T-cell (primary cell): ENCODE data around the gene TPH2. TPM values are rescaled to one million over a fixed set of nuclear protein-coding genes. Genes with fewer than 3 reads are reported as not detected.

ENCODE experiments used
- ATAC-seq, 4 experiments: fragments of 200-7000 bp in 3 of 4; fragments of 150-1000 bp in 1 of 4; cut with Tn5 transposase; replicated peaks in 1 of 4; 1 replicate in 3 of 4; 2 replicates in 1 of 4; pipeline ENCODE4 v1.10.0; 2021; ENCODE audit warnings: moderate library complexity in 3 of 4, mild to moderate bottlenecking in 2 of 4, moderate number of reproducible peaks in 1 of 4
- CTCF ChIA-PET, 2 donors: fragments of 300-600 bp; sonication (Branson Sonifier 250); formaldehyde crosslinking; loops; one replicate each; lab custom pipeline; 2022; ENCODE audit warnings: antibody characterized with exemption in 2 of 2; lab: Charles Lee
- POLR2A ChIA-PET, 2 donors: fragments of 300-600 bp; sonication (Branson Sonifier 250); formaldehyde crosslinking; loops; one replicate each; lab custom pipeline; 2022; ENCODE audit warnings: antibody characterized with exemption in 2 of 2; lab: Charles Lee
- DNase-seq, 35 experiments: peaks; one replicate each; pipeline versions ENCODE4 v3.0.0 to v3.0.0-alpha.2; 2013 to 2023
- H3K27ac ChIP-seq: one replicate; pipeline ENCODE4 v1.5.1; 2013; ENCODE audit warnings: low read length
- H3K27me3 ChIP-seq, 2 experiments: replicated peaks in 1 of 2; 1 replicate in 1 of 2; 2 replicates in 1 of 2; pipeline versions ENCODE4 v1.6.1 to v1.7.0; 2013; ENCODE audit warnings: low read length in 1 of 2, mixed read lengths in 1 of 2; ENCODE audit not compliant: control insufficient read depth in 2 of 2, insufficient read depth in 2 of 2; ENCODE audit errors: extremely low read depth in 1 of 2
- H3K36me3 ChIP-seq, 2 donors: 1 replicate in 1 of 2; 2 replicates in 1 of 2; pipeline versions ENCODE4 v1.6.1 to v1.7.0; 2013; ENCODE audit warnings: low read length in 1 of 2; ENCODE audit not compliant: control insufficient read depth in 2 of 2, insufficient read depth in 1 of 2; ENCODE audit errors: extremely low read depth in 1 of 2
- H3K4me1 ChIP-seq, 2 experiments: 1 replicate in 1 of 2; 2 replicates in 1 of 2; pipeline versions ENCODE4 v1.6.1 to v1.7.0; 2013; ENCODE audit warnings: low read length in 2 of 2, mixed read lengths in 1 of 2; ENCODE audit not compliant: insufficient read depth in 2 of 2, control insufficient read depth in 1 of 2; ENCODE audit errors: extremely low read depth in 1 of 2
- H3K4me3 ChIP-seq, 2 donors: 1 replicate in 1 of 2; 2 replicates in 1 of 2; pipeline versions ENCODE4 v1.5.1 to v1.7.0; 2013; ENCODE audit warnings: mild to moderate bottlenecking in 2 of 2, low read length in 1 of 2, moderate library complexity in 1 of 2; ENCODE audit not compliant: control insufficient read depth in 1 of 2; ENCODE audit errors: extremely low read depth in 1 of 2
- H3K9me3 ChIP-seq: 2 replicates; pipeline ENCODE4 v1.7.0; 2013
- H3K27ac Mint-ChIP-seq, 2 donors: one replicate each; pipeline ENCODE4 v1.8.0; 2020 to 2021; ENCODE audit warnings: mild to moderate bottlenecking in 2 of 2, mixed read lengths in 2 of 2
- H3K27me3 Mint-ChIP-seq, 2 donors: one replicate each; pipeline ENCODE4 v1.8.0; 2021 to 2022; ENCODE audit warnings: mixed read lengths in 2 of 2
- H3K36me3 Mint-ChIP-seq: one replicate; pipeline ENCODE4 v1.8.0; 2021; ENCODE audit warnings: mixed read lengths
- H3K4me1 Mint-ChIP-seq, 3 donors: one replicate each; pipeline ENCODE4 v1.8.0; 2020 to 2022; ENCODE audit warnings: mixed read lengths in 3 of 3, mild to moderate bottlenecking in 1 of 3
- H3K4me3 Mint-ChIP-seq, 3 donors: one replicate each; pipeline ENCODE4 v1.8.0; 2020 to 2022; ENCODE audit warnings: mild to moderate bottlenecking in 3 of 3, mixed read lengths in 3 of 3, moderate library complexity in 3 of 3
- H3K9me3 Mint-ChIP-seq, 3 donors: one replicate each; pipeline ENCODE4 v1.8.0; 2020 to 2022; ENCODE audit warnings: mixed read lengths in 3 of 3
- WGBS: methylation state at CpG from one replicate; pipeline ENCODE4 v1.1.5; 2013; ENCODE audit warnings: missing lambda C conversion rate; ENCODE audit not compliant: insufficient coverage; 5-methylcytosine and 5-hydroxymethylcytosine counted together
- total RNA-seq, 35 experiments: library from RNA in 6 of 35; stranded (reverse) in 6 of 35; fragments of 120-200 nt in 1 of 35; gene quantifications; one replicate each; pipeline versions ENCODE4 v1.2.1 to v1.2.4 and lab custom pipeline; 2013 to 2026

TPH2 gene
- total RNA-seq, 5 donors from 2014 or later (not counting 1 experiment from before 2014, with no cell fraction given), result 0.15 to 0.23 TPM; not detected in 3

DNA sequence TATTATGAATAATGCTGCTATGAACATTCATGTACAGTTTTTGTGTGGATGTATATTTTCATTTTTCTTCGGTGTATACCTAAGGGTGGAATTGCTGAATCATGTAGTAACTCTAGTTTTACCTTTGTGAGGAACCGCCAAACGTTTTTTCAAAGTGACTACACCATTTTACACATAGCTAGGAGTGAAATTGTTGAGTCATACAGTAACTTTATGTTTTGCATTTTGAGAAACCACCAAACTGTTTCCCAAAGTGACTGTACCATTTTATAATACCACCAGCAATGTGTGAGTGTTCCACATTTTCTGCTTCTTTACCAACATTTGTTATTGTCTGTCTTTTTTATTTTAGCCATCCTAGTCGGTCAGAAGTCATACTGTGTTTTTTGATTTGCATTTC lies 3.1 kb upstream of the TPH2 start:
- Mint-ChIP-seq H3K9me3 (no peaks in the 10 kb centered on the region), H3K36me3 (no peaks in the 10 kb centered on the region), H3K27ac (no peak overlapping the region), H3K27me3 (peaks cover 37 to 40% of the 10 kb centered on the region in 2 donors), H3K4me3 (no peak overlapping the region), H3K4me1 (no peaks in the 10 kb centered on the region)
- POLR2A ChIA-PET, result no interaction called here
- Histone ChIP-seq H3K27ac (no peak overlapping the region), H3K9me3 (no peaks in the 10 kb centered on the region), H3K27me3 (peaks cover 0 to 6% of the 10 kb centered on the region in 2 experiments), H3K36me3 (no peaks in the 10 kb centered on the region), H3K4me3 (no peak overlapping the region), H3K4me1 (no peaks in the 10 kb centered on the region)
- no CpG with 5 or more reads among the region's 4 CpGs for WGBS
- no peak for DNase-seq
- ATAC-seq, result no peak
- CTCF ChIA-PET, result no interaction called here

GRCh38 chr12:71940068-71940467 lies 1.4 kb downstream of the TPH2 start:
- ATAC-seq, result no peak
- no peaks in the 10 kb centered on the region for H3K36me3 Mint-ChIP-seq
- ChIA-PET CTCF (no interaction called here), POLR2A (no interaction called here)
- no peaks in the 10 kb centered on the region for H3K9me3 Mint-ChIP-seq
- no peak overlapping the region for H3K4me3 ChIP-seq
- no peaks in the 10 kb centered on the region for H3K4me1 Mint-ChIP-seq
- DNase-seq, result no peak
- H3K27me3 Mint-ChIP-seq, result peaks cover 55 to 58% of the 10 kb centered on the region in 2 donors
- H3K9me3 ChIP-seq, result no peaks in the 10 kb centered on the region
- H3K27ac ChIP-seq, result no peak overlapping the region
- peaks cover 0 to 6% of the 10 kb centered on the region in 2 experiments for H3K27me3 ChIP-seq
- no peaks in the 10 kb centered on the region for H3K36me3 ChIP-seq
- H3K4me1 ChIP-seq, result no peaks in the 10 kb centered on the region
- peak overlapping the region in 1 of 2 donors; percentile 8 for H3K27ac Mint-ChIP-seq
- H3K4me3 Mint-ChIP-seq, result no peak overlapping the region

GRCh38 chr12:71941174-71941573 lies 2.5 kb downstream of the TPH2 start:
- CTCF ChIA-PET, result interaction anchor here in 1 of 2 donors (0.6 kb wide), 1 partner anchor 16 kb away, joined by 5 read pairs; no protein-coding TSS in a partner anchor
- H3K27ac ChIP-seq, result no peak overlapping the region

GRCh38 chr12:71942259-71942658 lies 3.6 kb downstream of the TPH2 start:
- no peak for ATAC-seq
- H3K36me3 ChIP-seq, result no peaks in the 10 kb centered on the region
- H3K27me3 ChIP-seq, result peaks cover 3 to 8% of the 10 kb centered on the region in 2 experiments

More at GRCh38 chr12:71941174-71941573, 2.5 kb downstream of the TPH2 start:
- POLR2A ChIA-PET, result interaction anchor here in 1 of 2 donors (0.7 kb wide), 1 partner anchor 95 kb away, joined by 4 read pairs; no protein-coding TSS in a partner anchor
- Histone ChIP-seq H3K9me3 (no peaks in the 10 kb centered on the region), H3K36me3 (no peaks in the 10 kb centered on the region), H3K4me3 (no peak overlapping the region), H3K4me1 (no peaks in the 10 kb centered on the region), H3K27me3 (peaks cover 0 to 8% of the 10 kb centered on the region in 2 experiments)
- no CpG with 5 or more reads among the region's 6 CpGs for WGBS
- ATAC-seq, result no peak
- Mint-ChIP-seq H3K27me3 (peaks cover 53 to 66% of the 10 kb centered on the region in 2 donors), H3K36me3 (no peaks in the 10 kb centered on the region), H3K27ac (no peak overlapping the region), H3K4me1 (no peaks in the 10 kb centered on the region), H3K4me3 (no peak overlapping the region), H3K9me3 (no peaks in the 10 kb centered on the region)
- DNase-seq, result no peak

GRCh38 chr12:71942703-71943102 lies 4.1 kb downstream of the TPH2 start:
- no peak overlapping the region for H3K4me3 ChIP-seq
- ChIA-PET POLR2A (no interaction called here), CTCF (no interaction called here)
- H3K27me3 Mint-ChIP-seq, result peaks cover 44 to 57% of the 10 kb centered on the region in 2 donors
- H3K4me1 Mint-ChIP-seq, result no peaks in the 10 kb centered on the region
- ATAC-seq (no peak), DNase-seq (no peak)
- no peak overlapping the region for H3K27ac Mint-ChIP-seq
- H3K36me3 Mint-ChIP-seq, result no peaks in the 10 kb centered on the region
- no peaks in the 10 kb centered on the region for H3K9me3 Mint-ChIP-seq
- H3K4me1 ChIP-seq, result no peaks in the 10 kb centered on the region
- no peak overlapping the region for H3K4me3 Mint-ChIP-seq
- H3K27ac ChIP-seq, result no peak overlapping the region
- H3K9me3 ChIP-seq, result no peaks in the 10 kb centered on the region
- H3K36me3 ChIP-seq, result no peaks in the 10 kb centered on the region
- H3K27me3 ChIP-seq, result peaks cover 6 to 8% of the 10 kb centered on the region in 2 experiments
- 71% methylated on average over 1 of the region's 4 CpGs for WGBS

More at GRCh38 chr12:71942259-71942658, 3.6 kb downstream of the TPH2 start:
- Histone ChIP-seq H3K4me3 (no peak overlapping the region), H3K27ac (no peak overlapping the region), H3K9me3 (no peaks in the 10 kb centered on the region), H3K4me1 (no peaks in the 10 kb centered on the region)
- DNase-seq, result no peak
- Mint-ChIP-seq H3K4me3 (no peak overlapping the region), H3K4me1 (no peaks in the 10 kb centered on the region), H3K27ac (no peak overlapping the region), H3K9me3 (no peaks in the 10 kb centered on the region), H3K27me3 (peaks cover 49 to 62% of the 10 kb centered on the region in 2 donors), H3K36me3 (no peaks in the 10 kb centered on the region)
- WGBS, result no CpG with 5 or more reads among the region's 2 CpGs
- ChIA-PET CTCF (no interaction called here), POLR2A (no interaction called here)

DNA sequence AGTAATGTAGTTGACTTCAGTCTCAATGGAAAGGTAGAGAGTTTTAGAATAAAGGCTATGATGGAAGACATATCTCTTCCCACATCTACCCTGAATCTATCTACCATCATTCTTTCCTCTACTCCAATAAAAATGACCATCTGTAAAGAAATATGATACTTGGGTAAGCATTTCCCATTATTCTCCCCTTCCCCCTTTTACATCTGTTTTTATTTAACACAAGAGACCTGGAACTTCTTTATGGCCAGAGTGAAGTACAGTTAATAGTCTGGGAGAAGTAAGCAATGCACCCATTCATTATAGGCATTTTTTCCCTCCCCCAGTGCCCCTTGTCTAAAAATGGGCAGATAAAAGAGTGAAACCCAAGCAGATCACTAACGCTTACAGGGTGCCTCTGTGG lies 6.5 kb downstream of the TPH2 start:
- peaks cover 29 to 39% of the 10 kb centered on the region in 2 donors for H3K27me3 Mint-ChIP-seq
- H3K36me3 Mint-ChIP-seq, result no peaks in the 10 kb centered on the region
- Histone ChIP-seq H3K27ac (no peak overlapping the region), H3K36me3 (no peaks in the 10 kb centered on the region), H3K4me3 (no peak overlapping the region), H3K4me1 (no peaks in the 10 kb centered on the region), H3K9me3 (no peaks in the 10 kb centered on the region), H3K27me3 (peaks cover 3 to 6% of the 10 kb centered on the region in 2 experiments)
- DNase-seq (no peak), ATAC-seq (no peak)
- CTCF ChIA-PET, result no interaction called here
- 60% methylated on average over 1 of the region's 1 CpG for WGBS
- POLR2A ChIA-PET, result no interaction called here
- no peaks in the 10 kb centered on the region for H3K4me1 Mint-ChIP-seq
- no peak overlapping the region for H3K27ac Mint-ChIP-seq
- H3K4me3 Mint-ChIP-seq, result no peak overlapping the region
- H3K9me3 Mint-ChIP-seq, result no peaks in the 10 kb centered on the region

- peaks cover 27 to 36% of the 10 kb centered on the region in 2 donors for H3K27me3 Mint-ChIP-seq
- Histone ChIP-seq H3K9me3 (no peaks in the 10 kb centered on the region), H3K4me3 (no peak overlapping the region), H3K27ac (no peak overlapping the region), H3K4me1 (no peaks in the 10 kb centered on the region), H3K27me3 (peaks cover 3 to 6% of the 10 kb centered on the region in 2 experiments), H3K36me3 (no peaks in the 10 kb centered on the region)
- POLR2A ChIA-PET, result no interaction called here
- no peak overlapping the region for H3K27ac Mint-ChIP-seq
- CTCF ChIA-PET, result no interaction called here
- no peak overlapping the region for H3K4me3 Mint-ChIP-seq
- H3K4me1 Mint-ChIP-seq, result no peaks in the 10 kb centered on the region
- no peaks in the 10 kb centered on the region for H3K36me3 Mint-ChIP-seq
- ATAC-seq (no peak), DNase-seq (no peak)
- H3K9me3 Mint-ChIP-seq, result no peaks in the 10 kb centered on the region
- 80% methylated on average over 2 of the region's 4 CpGs for WGBS
Observed at GRCh38 chr12:71945883-71946282, 7.2 kb downstream of the TPH2 start.
